Sigmoid colon (tissue), 4 donors: ENCODE data around the gene PLA2G7.

Experiments
- CTCF ChIP-seq, 4 experiments: fragments of 450-650 bp in 3 of 4; fragments of 200-600 bp in 1 of 4; IDR thresholded peaks; one replicate each; pipeline ENCODE4 v1.5.1; 2016 to 2019; ENCODE audit warnings: antibody characterized with exemption in 4 of 4, mild to moderate bottlenecking in 3 of 4, moderate library complexity in 2 of 4
- EP300 ChIP-seq, 4 donors: sonication (generic); formaldehyde crosslinking; IDR thresholded peaks; one replicate each; pipeline ENCODE4 v1.6.1; 2017; ENCODE audit warnings: antibody characterized with exemption in 4 of 4
- POLR2A ChIP-seq, 2 donors: fragments of 450-650 bp; IDR thresholded peaks; one replicate each; pipeline ENCODE4 v1.6.1; 2016; ENCODE audit warnings: antibody characterized with exemption in 2 of 2, mild to moderate bottlenecking in 2 of 2, moderate library complexity in 2 of 2
- POLR2AphosphoS5 ChIP-seq, 4 donors: sonication (generic); formaldehyde crosslinking; IDR thresholded peaks; one replicate each; pipeline ENCODE4 v1.6.1; 2017; ENCODE audit warnings: antibody characterized with exemption in 4 of 4

DNA sequence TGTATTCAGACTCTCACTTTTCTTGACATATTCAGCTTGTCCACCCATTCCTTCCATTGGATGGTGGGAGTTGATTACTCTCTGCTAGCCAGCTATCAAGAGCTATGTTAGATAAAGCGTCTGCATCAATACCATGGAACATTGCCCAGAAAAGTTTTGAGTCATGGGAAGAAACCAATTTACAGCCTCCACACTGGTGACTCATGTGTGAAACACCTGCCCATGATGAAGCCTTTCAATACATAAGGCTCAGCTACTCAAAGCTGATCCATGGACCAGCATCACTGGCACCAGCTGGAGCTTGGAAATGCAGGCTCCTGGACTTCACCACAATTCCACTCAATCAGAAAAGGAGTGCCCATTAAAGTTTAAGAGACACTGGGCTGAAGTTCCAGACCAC, 16.1 kb downstream of the PLA2G7 start:
- TF ChIP-seq CTCF (IDR thresholded peaks at IDR 0.05) (no peak), POLR2AphosphoS5 (IDR thresholded peaks at IDR 0.05) (no peak), POLR2A (IDR thresholded peaks at IDR 0.05) (no peak), EP300 (IDR thresholded peaks at IDR 0.05) (no peak)
